HG03342 (cell line): ENCODE data around the gene EEF1AKMT2.

Experiments used
- ATAC-seq: cut with Tn5 transposase; IDR thresholded peaks from one replicate; pipeline ENCODE4 v1.9.1; 2021; ENCODE audit warnings: mild to moderate bottlenecking, moderate library complexity; ENCODE audit not compliant: unreplicated experiment

Gene EEF1AKMT2

GRCh38 chr10:124723826-124724225 is 67.9 kb downstream of the EEF1AKMT2 start:
- ATAC-seq, result no peak

- ATAC-seq, result peak; percentile 59
Observed at GRCh38 chr10:124722798-124723783, 68.6 kb downstream of the EEF1AKMT2 start.

- no peak for ATAC-seq
Observed at GRCh38 chr10:124721330-124722045, 70.2 kb downstream of the EEF1AKMT2 start.

GRCh38 chr10:124719213-124719851 is 72.4 kb downstream of the EEF1AKMT2 start:
- peak; percentile 45 for ATAC-seq

GRCh38 chr10:124717911-124718741 is 73.6 kb downstream of the EEF1AKMT2 start:
- peak; percentile 50 for ATAC-seq

GRCh38 chr10:124717041-124717757 is 74.5 kb downstream of the EEF1AKMT2 start:
- ATAC-seq, result no peak

GRCh38 chr10:124716369-124716768 is 75.3 kb downstream of the EEF1AKMT2 start:
- ATAC-seq, result no peak

- no peak for ATAC-seq
Observed at GRCh38 chr10:124715439-124715838, 76.2 kb downstream of the EEF1AKMT2 start.

- ATAC-seq, result no peak
Observed at GRCh38 chr10:124713679-124714255, 77.9 kb downstream of the EEF1AKMT2 start.

GRCh38 chr10:124712704-124713407 is 78.8 kb downstream of the EEF1AKMT2 start:
- ATAC-seq, result no peak

GRCh38 chr10:124711145-124711544 is 80.5 kb downstream of the EEF1AKMT2 start:
- ATAC-seq, result no peak

GRCh38 chr10:124710266-124710881 is 81.3 kb downstream of the EEF1AKMT2 start:
- no peak for ATAC-seq

- ATAC-seq, result no peak
Observed at GRCh38 chr10:124709861-124710260, 81.8 kb downstream of the EEF1AKMT2 start.

GRCh38 chr10:124708922-124709520 is 82.7 kb downstream of the EEF1AKMT2 start:
- ATAC-seq, result no peak

GRCh38 chr10:124708246-124708779 is 83.4 kb downstream of the EEF1AKMT2 start:
- ATAC-seq, result no peak
